Gastrocnemius medialis (tissue), 4 donors: Measurements from ENCODE around the gene BLMH.

Experiments
- POLR2A ChIP-seq, 2 donors: fragments of 450-650 bp; IDR thresholded peaks; one replicate each; pipeline ENCODE4 v1.6.1; 2017; ENCODE audit warnings: antibody characterized with exemption in 2 of 2, mild to moderate bottlenecking in 2 of 2, moderate library complexity in 2 of 2
- TF ChIP-seq, protein P1 (sequence below), 5 experiments: fragments of 450-650 bp in 3 of 5; fragments of 200-600 bp in 2 of 5; sonication (generic) in 2 of 5; IDR thresholded peaks in 4 of 5; conservative IDR thresholded peaks in 1 of 5; 1 replicate in 4 of 5; 2 replicates in 1 of 5; pipeline ENCODE4 v1.5.1; 2016 to 2019; ENCODE audit warnings: antibody characterized with exemption in 5 of 5, mild to moderate bottlenecking in 3 of 5, moderate library complexity in 3 of 5

DNA sequence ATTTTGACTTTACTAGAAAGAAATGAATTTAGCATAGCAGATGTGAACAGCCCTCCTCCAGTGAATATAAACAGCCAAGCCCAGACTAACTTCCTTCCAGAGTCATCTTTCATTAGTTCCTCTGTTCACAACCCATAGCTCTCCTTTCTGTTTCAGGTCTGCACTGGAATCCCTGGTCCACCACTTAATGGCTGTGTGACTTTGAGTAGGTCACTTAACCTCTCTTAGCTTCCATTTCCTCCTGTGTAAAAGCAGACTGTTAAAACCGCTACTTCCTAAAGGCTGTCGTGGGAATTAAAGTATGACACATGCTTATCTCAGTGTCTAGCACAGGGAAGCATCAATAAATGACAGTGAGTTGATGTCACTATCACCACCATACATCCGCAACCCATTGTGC is 63.7 kb downstream of the BLMH start:
- TF ChIP-seq, protein P1, sequence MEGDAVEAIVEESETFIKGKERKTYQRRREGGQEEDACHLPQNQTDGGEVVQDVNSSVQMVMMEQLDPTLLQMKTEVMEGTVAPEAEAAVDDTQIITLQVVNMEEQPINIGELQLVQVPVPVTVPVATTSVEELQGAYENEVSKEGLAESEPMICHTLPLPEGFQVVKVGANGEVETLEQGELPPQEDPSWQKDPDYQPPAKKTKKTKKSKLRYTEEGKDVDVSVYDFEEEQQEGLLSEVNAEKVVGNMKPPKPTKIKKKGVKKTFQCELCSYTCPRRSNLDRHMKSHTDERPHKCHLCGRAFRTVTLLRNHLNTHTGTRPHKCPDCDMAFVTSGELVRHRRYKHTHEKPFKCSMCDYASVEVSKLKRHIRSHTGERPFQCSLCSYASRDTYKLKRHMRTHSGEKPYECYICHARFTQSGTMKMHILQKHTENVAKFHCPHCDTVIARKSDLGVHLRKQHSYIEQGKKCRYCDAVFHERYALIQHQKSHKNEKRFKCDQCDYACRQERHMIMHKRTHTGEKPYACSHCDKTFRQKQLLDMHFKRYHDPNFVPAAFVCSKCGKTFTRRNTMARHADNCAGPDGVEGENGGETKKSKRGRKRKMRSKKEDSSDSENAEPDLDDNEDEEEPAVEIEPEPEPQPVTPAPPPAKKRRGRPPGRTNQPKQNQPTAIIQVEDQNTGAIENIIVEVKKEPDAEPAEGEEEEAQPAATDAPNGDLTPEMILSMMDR (IDR thresholded peaks at IDR 0.05 in 4 of 5, conservative IDR thresholded peaks at IDR 0.05 in 1 of 5) = no peak
- no peak for TF ChIP-seq POLR2A (IDR thresholded peaks at IDR 0.05)
